T-helper 1 cell treated with Interleukin-12 subunit alpha and Interleukin-12 subunit beta and Interleukin-4 antibody, amounts not matched to agents 30 ng/mL and 1 ng/mL, for 36 hours (primary cell): ENCODE data around the gene CRHR2. TPM values are rescaled to one million over a fixed set of nuclear protein-coding genes. Genes with fewer than 3 reads are reported as not detected.

Experiments used
- intact Hi-C: fragments of 100-400 bp; cut with micrococcal nuclease; formaldehyde crosslinking; loops from one replicate; pipeline ENCODE4 v1.15.1; 2024
- total RNA-seq: library from RNA; stranded (reverse); gene quantifications from 2 replicates; pipeline ENCODE4 v1.2.3, GENCODE V29; 2022

Gene CRHR2
- total RNA-seq, 1 donor from 2014 or later: not detected

DNA sequence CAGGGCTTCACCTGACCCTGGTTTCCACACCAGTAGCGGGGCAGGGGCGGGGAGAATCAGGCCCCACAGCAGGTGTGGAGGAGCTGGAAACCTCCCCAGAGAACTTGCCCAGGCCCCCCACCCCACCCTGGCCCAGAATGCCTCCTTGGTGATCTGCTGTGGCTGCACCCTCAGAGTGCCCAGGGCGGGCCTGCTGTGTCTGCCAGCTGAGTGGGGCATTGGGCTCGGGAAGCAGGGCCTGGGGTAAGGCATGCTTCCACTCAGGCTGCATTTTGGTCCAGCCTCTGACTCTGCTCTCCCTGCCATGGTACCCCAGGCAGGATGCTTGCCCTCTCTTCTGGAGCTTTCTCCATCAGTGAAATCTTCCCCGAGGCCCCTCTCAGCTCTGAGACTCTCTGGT lies 1.1 kb upstream of the CRHR2 start:
- intact Hi-C loops: no loop called here

DNA sequence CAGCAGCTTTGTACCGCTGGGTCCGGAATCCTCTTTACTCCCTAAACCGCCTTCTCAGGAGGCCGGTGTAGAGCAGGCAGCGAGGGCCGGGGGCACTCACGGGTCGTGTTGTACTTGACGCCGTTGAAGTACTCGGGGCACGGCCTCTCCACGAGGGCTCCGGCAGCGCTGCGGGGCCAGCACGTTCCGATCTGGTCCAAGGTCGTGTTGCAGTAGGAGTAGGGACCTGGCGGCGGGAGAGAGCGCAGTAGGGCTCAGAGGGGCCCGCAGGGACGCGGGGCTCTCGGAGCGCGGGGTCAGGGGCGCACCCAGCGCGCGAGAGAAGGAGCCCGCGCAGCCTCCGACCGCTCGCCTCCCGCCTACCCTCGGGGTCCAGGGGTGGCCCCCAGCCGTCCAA lies 443 bp downstream of the CRHR2 start:
- intact Hi-C loops: loop anchor here (1.0 kb wide), 1 partner anchor 58 kb away; no protein-coding TSS in a partner anchor

DNA sequence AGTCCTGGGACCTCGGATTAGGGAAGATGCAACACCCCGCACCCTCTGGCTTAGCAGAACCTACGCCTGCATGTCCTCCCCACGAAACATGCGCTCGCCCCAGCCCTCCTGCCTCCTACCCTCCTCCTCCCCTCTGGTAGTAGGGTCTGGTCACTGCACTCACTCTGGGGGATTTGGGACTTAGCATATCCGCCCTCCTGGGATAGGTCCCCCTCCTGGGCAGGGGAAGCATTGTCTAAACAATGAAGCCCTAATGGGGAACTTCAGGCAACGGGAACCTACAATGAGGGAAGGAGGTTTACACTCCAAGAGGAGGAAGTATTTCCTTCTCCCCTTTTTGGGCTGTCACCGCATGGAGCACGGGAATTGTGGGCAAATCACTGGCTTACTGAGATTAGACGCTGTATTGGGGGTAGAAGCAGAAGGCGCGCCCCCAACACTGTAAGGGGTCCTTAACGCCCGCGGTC lies 892 bp downstream of the CRHR2 start:
- intact Hi-C loops: no loop called here

DNA sequence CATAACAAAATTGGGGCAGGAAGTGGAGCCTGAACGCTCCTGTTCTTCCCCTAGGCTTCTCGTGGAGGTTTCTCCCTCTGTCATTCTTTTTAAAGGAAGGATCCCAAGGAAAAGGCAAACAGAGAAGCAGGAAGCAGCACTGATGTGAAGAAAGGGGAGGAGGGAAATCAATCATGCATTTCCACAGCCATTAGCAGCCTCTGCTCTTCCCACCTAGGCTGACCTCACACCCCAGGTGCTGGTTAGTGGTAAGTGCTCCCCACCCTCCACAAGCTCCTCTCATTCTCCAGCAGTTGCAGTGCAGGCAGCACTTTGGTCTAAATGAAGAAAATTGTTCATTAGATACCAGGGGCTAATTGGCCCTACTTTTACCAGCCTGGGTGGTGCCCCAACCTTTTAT lies 2.6 kb downstream of the CRHR2 start:
- intact Hi-C loops: no loop called here

DNA sequence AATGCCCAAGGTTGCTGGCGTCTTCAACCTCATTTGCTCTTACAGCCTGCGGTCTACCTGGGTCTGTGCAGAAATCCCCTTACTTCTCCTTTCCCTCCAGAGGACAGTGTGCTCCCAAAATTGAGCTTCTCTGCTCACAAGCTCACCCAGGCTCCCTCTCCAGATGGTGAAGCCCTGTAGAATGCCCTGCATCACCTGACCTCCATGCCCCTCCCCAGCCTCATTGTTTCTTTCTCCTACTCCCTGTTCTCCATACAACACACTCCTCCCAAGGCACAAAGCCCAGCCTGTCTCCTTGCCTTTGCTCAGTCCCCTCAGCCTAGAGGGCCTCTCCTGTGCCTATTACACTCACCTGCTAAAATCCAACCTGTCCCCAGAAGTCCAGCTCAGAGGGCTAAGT lies 3.5 kb downstream of the CRHR2 start:
- intact Hi-C loops: no loop called here

DNA sequence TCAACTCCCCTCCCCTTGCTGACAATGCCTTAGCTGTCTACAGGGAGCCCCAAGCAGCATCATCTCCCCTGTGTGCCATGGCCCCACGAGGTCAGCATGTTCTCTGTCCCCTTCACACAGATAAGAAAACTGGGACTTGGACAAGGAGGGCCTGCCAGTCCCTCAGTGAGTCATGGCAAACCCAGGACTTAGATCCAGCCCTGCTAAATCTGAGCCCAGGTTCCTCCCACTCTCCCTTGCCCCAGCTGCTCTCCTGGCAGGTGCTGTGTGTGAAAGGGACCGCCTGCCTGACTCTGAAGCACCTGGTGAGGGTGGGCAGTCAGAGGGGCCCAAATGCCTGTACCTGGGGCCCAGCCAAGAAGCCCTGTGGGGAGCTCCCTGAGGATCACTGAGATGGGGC lies 7.4 kb downstream of the CRHR2 start:
- intact Hi-C loops: loop anchor here (1.0 kb wide), 1 partner anchor 13 kb away; no protein-coding TSS in a partner anchor

DNA sequence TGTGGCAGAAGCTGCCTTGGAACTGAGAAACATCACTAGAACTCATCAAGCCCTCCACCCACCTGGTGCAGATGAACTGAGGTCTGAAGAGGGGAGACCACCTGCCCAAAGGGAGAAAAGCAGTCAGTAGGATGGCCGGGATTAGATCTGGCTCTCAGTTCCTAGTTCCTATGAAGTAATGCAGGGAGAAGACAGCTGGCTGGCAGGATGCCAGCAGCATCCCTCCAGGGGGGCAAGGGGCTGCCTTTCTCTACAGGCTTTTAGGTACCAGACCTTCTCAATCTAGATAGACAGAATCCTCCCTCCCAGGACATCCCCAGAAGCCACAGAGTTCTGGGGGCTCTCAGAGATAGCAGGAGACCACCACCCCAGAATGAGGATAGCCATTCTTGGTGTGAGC lies 7.8 kb downstream of the CRHR2 start:
- intact Hi-C loops: no loop called here

DNA sequence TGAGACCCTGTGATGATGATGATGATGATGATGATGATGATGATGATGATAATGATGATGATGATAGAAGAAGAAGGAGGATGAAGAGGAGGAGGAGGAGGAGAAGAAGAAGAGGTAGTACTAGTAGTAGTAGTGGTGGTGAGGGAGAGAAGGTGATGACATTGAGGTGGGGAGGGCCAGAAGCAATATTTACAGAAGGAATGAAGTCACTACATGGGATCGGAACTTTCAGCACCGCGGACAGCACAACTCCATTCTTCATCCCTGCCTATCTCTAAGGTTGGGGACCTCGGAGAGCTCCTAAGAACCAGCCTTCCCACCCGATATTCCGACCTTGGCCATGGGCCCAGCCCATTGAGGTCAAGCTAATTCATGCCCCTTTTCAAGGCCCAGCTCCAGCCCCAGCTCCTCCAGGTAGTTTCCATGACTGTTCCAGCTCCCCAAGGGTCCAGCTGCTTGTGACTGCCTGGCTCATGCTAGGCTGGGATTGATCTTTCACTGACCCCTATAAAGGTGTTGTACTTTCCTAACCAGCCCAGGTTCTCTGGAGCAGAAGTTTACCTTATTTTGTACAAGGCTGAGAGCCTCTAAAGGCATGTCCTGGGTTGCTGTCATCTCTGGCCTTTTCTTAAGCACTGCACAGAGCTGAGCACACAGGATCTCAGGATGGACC lies 10.3 kb downstream of the CRHR2 start:
- intact Hi-C loops: loop anchor here (1.0 kb wide), 1 partner anchor 194 kb away; the partner anchor contains the start of gene NOD1

DNA sequence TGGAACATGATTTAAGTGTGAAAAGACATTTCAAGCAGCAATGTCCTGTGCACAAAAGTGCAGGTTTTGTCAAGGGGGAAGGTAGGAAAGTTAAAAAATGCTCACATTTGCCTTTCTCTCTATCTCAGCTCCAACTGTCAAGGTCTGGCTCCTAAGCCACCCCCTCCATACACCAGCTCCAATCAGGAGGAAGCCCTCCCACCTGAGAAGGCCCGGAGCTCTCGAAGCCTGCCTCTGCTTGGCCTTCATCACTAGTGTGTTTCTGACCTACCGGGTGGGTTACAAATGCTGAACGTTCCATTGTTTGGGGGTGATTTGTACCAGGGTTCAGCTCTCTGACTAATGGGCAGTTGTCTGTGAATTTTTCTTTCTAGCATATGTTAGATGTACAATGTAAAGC lies 14.2 kb downstream of the CRHR2 start:
- intact Hi-C loops: no loop called here

DNA sequence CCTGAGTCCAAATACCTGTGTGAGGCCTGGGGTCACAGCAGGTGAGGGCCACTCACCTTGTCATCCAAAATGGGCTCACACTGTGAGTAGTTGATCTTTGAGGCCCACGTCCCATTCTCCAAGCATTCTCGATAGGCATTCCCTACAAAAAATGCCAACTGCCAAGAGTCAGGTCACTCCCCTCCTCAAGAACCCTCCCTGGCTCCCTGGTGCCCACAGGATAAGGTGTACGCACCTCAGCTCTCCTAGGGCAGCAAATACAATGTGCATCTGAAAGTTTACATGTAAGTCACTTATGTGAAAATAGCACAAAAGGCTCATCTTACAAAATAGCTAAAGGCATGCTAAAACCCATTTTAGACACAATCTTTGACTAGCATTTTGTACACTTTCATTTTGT lies 15.1 kb downstream of the CRHR2 start:
- intact Hi-C loops: no loop called here

DNA sequence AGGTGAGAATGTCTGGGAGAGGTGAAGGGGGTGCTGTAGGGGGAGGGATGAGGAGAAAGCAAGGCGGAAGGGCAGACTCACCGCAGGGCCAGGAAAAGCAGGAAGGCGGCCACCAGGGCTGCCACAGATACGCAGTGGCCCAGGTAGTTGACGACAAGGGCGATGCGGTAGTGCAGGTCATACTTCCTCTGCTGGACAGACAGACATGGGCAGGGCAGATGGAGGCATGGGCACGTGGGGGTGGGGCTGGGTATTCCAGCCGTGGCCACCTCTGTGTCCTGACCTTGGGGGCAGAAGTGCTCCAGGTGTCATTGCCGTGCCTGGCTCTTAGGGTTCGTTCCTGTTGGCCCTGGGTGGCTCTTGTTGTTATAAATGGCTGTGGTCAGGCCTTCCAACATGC lies 16.8 kb downstream of the CRHR2 start:
- intact Hi-C loops: no loop called here

DNA sequence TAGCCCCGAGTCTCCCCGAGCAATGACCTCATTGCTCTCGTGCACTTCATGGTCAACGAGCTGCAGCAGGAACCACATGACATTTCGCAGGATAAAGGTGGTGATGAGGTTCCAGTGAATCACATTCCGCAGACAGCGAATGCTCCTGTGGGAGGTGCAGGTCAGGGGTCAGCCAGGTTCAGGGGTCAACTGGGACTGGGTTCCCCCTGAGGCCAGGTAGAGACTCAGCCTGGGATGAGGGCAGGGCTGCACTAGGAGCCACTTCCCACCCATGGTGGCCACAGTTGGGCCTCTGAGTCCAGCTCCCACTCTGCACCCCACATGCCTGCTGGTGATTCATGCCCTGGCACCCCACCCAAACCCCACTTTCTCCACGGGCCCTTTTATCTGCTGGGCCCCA lies 17.2 kb downstream of the CRHR2 start:
- intact Hi-C loops: no loop called here

DNA sequence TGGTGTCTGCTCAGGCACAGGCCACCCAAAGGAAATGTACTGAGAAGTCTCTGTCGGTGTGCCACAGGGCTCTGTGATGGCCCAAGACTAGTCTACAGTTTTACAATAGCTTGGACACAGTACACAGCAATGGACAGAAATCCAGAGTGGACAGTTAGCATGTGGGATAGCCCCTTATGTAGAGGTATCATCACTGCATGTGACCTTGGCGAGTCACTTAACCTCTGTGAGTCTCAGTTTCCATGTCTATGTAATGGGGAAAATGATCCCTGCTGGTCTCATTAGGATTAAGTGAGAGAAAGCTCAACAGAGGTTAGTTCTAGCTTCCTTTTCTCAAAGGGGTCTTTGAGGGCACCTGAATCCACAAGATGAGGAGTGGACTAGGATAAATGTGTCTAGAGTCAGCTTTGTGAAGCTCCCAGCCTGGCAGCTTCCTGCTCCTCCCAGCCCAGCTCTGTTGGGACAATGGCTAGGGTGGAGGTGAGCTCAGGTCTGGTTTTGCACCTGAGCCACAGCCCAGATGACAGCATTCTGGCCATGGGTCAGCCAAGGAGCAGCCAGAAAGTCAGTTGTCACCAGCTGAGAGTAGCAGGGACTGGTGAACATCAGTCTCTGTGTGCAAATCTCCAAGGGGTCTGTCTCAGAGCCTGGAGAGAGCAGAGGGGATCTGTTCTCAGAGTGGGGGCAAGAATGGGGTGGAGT lies 17.9 kb downstream of the CRHR2 start:
- intact Hi-C loops: no loop called here

DNA sequence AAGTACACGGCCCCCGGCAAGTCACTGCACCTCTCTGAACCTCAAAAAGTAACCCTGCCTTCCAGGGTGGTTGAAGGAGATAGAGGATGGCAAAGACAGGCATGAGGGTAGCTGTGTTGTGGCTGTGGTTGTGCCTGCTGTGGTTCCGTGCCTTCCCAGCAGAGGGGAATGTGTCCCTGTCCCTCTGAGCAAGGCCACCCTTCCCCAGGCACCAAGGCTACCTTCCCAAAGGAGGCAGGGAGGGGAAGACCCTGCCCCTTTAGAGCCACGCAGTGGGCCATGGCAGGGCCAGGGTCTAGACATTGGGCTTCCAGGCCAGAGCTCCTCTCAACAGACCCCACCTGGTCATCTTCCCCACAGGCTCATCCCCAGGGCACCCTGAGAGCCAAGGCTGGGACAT lies 18.8 kb downstream of the CRHR2 start:
- intact Hi-C loops: no loop called here

DNA sequence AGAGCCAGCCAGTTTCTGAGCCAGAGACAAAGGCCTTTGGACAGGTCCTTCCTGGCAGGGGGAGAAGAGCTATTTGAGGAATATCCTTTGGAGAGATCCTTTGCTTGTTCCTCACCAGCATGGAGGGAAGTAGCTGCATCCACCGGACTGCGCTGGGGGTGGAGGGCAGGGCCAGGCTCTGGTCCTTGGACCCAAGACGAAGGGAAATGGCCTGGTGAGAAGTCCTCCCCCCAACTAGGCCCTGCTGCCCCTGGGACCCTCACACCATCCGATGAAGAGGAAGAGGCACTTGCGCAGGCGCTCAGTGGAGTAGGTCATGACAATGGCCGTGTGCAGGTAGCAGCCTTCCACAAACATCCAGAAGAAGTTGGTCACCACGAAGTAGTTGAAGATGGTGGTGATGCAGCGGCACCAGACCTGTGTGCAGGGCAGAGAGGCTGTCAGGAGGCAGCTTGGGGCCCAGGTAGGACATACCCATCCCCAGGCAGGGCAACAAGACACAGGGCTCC lies 19.8 kb downstream of the CRHR2 start:
- intact Hi-C loops: no loop called here

DNA sequence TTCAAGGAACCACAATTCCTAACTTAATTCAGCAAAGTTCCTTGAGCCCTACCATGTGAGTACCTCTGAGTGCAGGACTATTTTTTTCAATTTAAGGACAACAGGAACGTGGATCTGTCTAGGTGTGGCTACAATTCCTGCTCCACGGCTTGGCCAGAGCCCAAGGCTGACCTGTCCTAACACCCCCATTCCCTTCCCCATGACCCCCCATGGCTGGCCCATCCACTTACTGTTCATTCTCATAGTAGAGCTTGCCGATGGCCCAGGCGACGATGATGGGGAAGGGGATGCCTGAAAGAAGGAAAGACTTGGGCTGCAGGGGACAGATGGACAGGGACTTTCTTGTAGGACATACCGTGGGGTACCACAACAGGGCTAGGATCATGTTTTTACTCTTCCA lies 20.3 kb downstream of the CRHR2 start:
- intact Hi-C loops: no loop called here

DNA sequence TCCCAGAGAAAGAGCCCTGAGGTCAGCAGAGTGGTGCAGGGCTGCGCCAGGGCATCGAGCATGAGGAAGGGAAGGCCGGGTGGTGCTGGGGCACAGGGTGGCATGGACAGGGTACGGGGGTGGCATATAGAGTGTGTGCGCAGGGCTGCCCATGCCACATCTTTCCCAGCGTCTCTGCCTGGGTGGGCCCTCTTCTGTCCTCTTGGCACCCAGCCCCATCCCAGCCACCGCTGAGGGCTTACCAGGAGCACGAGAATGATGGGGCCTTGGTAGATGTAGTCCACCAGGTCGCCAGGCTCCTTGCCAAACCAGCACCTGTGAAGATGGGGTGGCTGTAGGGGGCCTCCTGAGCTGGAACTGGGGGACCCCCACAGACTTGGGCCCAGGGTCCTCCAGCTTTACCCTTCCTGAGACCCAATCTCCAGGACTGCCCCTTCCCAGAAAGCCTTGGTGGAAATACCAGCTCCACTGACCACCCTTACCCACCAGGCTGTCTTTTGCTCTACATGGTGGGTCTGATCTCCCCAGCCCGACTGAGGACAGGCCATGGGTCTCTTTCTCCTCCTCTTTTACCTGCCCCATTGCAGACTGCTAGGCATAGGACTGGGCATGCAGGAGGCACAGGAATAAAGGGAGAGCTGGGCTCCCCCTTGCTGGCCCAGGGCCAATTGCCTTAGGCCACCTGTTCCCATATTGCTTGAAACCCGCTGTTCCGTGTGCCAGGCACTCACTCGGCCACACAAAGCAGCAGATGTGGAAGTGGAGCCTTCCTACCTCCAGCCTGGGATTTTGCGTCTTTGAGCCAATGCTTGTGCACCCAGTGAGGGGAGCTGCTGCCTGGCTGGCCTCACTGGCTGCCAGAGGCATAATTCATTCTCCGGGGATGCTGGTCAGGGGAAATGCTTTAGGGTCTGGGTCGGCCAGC lies 21.7 kb downstream of the CRHR2 start:
- intact Hi-C loops: no loop called here

DNA sequence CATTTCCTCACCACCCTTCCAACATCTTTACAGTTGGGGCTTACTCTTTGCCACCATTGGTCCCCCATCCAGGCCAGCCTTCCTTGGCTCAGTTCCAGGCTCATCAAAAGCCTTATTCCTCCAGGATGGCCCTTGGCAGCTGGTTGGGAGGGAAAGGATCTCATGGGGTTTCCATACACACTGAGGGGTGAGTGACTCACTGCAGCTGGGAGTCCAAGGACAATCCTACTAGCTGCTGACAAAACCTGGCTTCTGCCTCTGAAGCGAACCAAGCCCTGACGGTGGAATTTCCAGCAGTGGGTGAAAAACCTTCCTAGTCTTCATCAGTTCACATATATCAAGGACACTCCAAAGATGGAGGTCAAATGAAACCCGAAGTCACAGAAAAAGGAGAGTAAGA lies 22.9 kb downstream of the CRHR2 start:
- intact Hi-C loops: no loop called here

DNA sequence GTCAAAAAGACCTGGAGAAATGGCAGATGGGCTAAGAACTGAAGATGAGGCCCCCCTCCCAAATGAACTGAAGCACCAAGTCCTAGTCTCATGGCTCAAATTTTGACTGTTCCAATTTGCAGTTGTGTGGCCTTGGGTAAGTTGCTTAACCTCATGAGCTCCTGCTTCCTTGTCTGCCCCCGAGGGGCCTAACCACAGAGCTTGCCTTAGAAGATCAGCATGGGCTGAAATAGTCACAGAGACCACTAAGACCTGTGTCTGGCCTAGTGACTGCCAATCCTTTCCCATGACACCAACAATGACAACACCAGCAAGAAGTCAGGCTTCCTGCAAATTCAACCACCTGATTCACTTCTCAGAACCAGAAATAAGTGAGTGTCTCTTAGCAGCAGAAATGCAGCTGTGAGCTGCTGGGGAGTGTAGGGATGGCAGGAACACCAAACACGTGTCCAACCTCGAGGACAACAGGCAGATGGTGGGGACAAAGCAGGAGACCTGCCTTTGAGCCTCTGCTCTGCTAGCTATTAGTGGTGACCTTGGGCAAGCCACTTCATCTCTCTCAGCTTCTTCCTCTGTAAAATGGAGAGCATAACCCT lies 23.7 kb downstream of the CRHR2 start:
- intact Hi-C loops: no loop called here

DNA sequence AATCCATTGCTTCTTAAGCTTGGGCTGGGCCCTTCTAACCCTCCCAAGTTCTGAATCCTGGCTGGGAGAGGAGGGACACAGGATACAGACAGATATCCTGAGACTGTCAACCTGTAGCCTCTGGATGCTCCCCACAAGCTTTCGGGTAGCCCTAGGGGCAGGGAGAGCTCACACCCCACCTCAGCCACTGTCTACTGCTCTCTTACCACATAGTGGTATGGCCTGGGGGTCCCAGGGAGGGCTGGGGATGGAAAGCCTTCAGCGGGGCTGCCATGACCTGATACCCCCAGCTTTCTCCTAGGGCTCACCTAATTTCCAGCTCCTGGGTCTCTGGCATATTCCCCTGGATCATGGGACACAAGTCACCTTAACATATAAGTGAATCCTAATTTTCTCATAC lies 25.1 kb downstream of the CRHR2 start:
- intact Hi-C loops: no loop called here
